A673 (cell line): ENCODE measurements around the gene SYT5. TPM values are rescaled to one million over a fixed set of nuclear protein-coding genes. Genes with fewer than 3 reads are reported as not detected.

Experiments
- BruUV-seq: library from RNA; stranded (reverse); fragments of 400-500 nt; replicated peaks from 2 replicates; lab custom pipeline; 2021; lab: Mats Ljungman, UMichigan
- CTCF ChIA-PET: fragments of 300-600 bp; sonication (Branson Sonifier 250); formaldehyde crosslinking; loops from one replicate; lab custom pipeline; 2022; ENCODE audit warnings: antibody characterized with exemption; lab: Charles Lee
- POLR2A ChIA-PET: fragments of 300-600 bp; sonication (Branson Sonifier 250); formaldehyde crosslinking; loops from one replicate; lab custom pipeline; 2022; ENCODE audit warnings: antibody characterized with exemption; ENCODE audit not compliant: low non-redundant PET; lab: Charles Lee
- DNase-seq: peaks from one replicate; pipeline ENCODE4 v3.0.0-alpha.2; 2015; ENCODE audit warnings: low spot score
- H3K27ac ChIP-seq: fragments of 200-600 bp; sonication (generic); 2 replicates; pipeline ENCODE4 v1.5.1; 2016; ENCODE audit warnings: mixed run types, low read depth, mild to moderate bottlenecking, mixed read lengths, antibody characterized with exemption, low read length; ENCODE audit not compliant: poor library complexity, severe bottlenecking
- H3K27me3 ChIP-seq: fragments of 200-600 bp; sonication (generic); replicated peaks from 2 replicates; pipeline ENCODE4 v1.6.1; 2017; ENCODE audit warnings: mixed run types, low read depth, mild to moderate bottlenecking, mixed read lengths, antibody characterized with exemption, low read length; ENCODE audit not compliant: insufficient read depth, poor library complexity
- H3K36me3 ChIP-seq: fragments of 200-600 bp; sonication (generic); 2 replicates; pipeline ENCODE4 v1.6.1; 2016; ENCODE audit warnings: mixed run types, mild to moderate bottlenecking, mixed read lengths, antibody characterized with exemption, low read length; ENCODE audit not compliant: insufficient read depth, poor library complexity, severe bottlenecking
- H3K4me1 ChIP-seq: fragments of 200-600 bp; sonication (generic); 2 replicates; pipeline ENCODE4 v1.6.1; 2017; ENCODE audit warnings: mixed run types, mild to moderate bottlenecking, mixed read lengths, antibody characterized with exemption, low read length; ENCODE audit not compliant: insufficient read depth, poor library complexity, severe bottlenecking
- H3K4me3 ChIP-seq: fragments of 200-600 bp; sonication (generic); 2 replicates; pipeline ENCODE4 v1.5.1; 2016; ENCODE audit warnings: low read depth, mixed run types, mild to moderate bottlenecking, mixed read lengths, low read length; ENCODE audit not compliant: poor library complexity, severe bottlenecking
- H3K9me3 ChIP-seq: fragments of 200-600 bp; sonication (generic); 2 replicates; pipeline ENCODE4 v1.6.1; 2016; ENCODE audit warnings: mixed run types, low read depth, mild to moderate bottlenecking, mixed read lengths, antibody characterized with exemption, low read length; ENCODE audit not compliant: poor library complexity, severe bottlenecking
- CTCF ChIP-seq: fragments of 300-800, 200-600 bp; sonication (generic); conservative IDR thresholded peaks from 2 replicates; pipeline ENCODE4 v1.5.1; 2017; ENCODE audit warnings: low read depth, mild to moderate bottlenecking, antibody characterized with exemption, low read length, moderate library complexity, mixed read lengths
- EZH2 ChIP-seq: fragments of 200-600 bp; sonication (generic); IDR thresholded peaks from 2 replicates; pipeline ENCODE4 v1.6.1; 2017; ENCODE audit warnings: borderline replicate concordance, low read depth, mild to moderate bottlenecking, mixed read lengths, antibody characterized with exemption, low read length; ENCODE audit not compliant: poor library complexity, severe bottlenecking
- intact Hi-C: fragments of 100-400 bp; cut with micrococcal nuclease; formaldehyde crosslinking; loops from one replicate; pipeline ENCODE4 v1.10.0; 2022; ENCODE audit not compliant: unreplicated experiment
- total RNA-seq: library from RNA; stranded (reverse); gene quantifications from 2 replicates; pipeline ENCODE4 v1.2.3, GENCODE V29; 2021

The SYT5 gene
- total RNA-seq, 1 experiment from 2014 or later: not detected

- ChIA-PET CTCF (interaction anchor here (0.6 kb wide), 1 partner anchor 247 kb away, joined by 3 read pairs; no protein-coding TSS in a partner anchor), POLR2A (interaction anchor here (0.6 kb wide), 1 partner anchor 109 kb away, joined by 3 read pairs; no protein-coding TSS in a partner anchor)
- Histone ChIP-seq H3K9me3 (no peaks in the 10 kb centered on the region), H3K36me3 (no peaks in the 10 kb centered on the region), H3K27ac (no peak overlapping the region), H3K27me3 (no peaks in the 10 kb centered on the region), H3K4me1 (no peaks in the 10 kb centered on the region), H3K4me3 (no peak overlapping the region)
- no peak for TF ChIP-seq EZH2
- no peak for TF ChIP-seq CTCF
- intact Hi-C loops: no loop called here
- DNase-seq: no peak
- BruUV-seq: no TSS peak
These were observed 8.6 kb downstream of the SYT5 start for GRCh38 chr19:55171440-55171839.

GRCh38 chr19:55169136-55169535, 11.0 kb downstream of the SYT5 start:
- intact Hi-C loops: no loop called here
- no peak for DNase-seq
- ChIA-PET CTCF (no interaction called here), POLR2A (interaction anchor here (0.7 kb wide), 1 partner anchor 9 kb away, joined by 3 read pairs; no protein-coding TSS in a partner anchor)
- Histone ChIP-seq H3K36me3 (no peaks in the 10 kb centered on the region), H3K27ac (no peak overlapping the region), H3K27me3 (no peaks in the 10 kb centered on the region), H3K4me3 (no peak overlapping the region), H3K9me3 (no peaks in the 10 kb centered on the region), H3K4me1 (no peaks in the 10 kb centered on the region)
- TF ChIP-seq CTCF (no peak), EZH2 (no peak)
- BruUV-seq: no TSS peak

GRCh38 chr19:55166530-55167268, 13.4 kb downstream of the SYT5 start, which contains the start of gene DNAAF3:
Gene DNAAF3, minus strand, starts transcription at chr19:55166613. Its CDS starts 200 bp downstream, at chr19:55166413.
- Histone ChIP-seq H3K4me1 (no peaks in the 10 kb centered on the region), H3K27ac (peak within 1 kb of the TSS; percentile 76), H3K4me3 (peak within 1 kb of the TSS; percentile 61), H3K9me3 (no peaks in the 10 kb centered on the region), H3K27me3 (peaks cover 5% of the 10 kb centered on the region), H3K36me3 (no peaks in the 10 kb centered on the region)
- TF ChIP-seq CTCF: no peak
- no peak for TF ChIP-seq EZH2
- CTCF ChIA-PET: interaction anchor here (0.6 to 1.4 kb wide), 2 partner anchors 134 to 746 kb away, joined by 3 to 4 read pairs; no protein-coding TSS in a partner anchor
- BruUV-seq: no TSS peak
- POLR2A ChIA-PET: interaction anchor here (0.6 kb wide), 1 partner anchor 9 kb away, joined by 4 read pairs; the partner anchor contains the start of gene TNNI3
- intact Hi-C loops: no loop called here
- peak; percentile 99 for DNase-seq
